ENCODE data around the gene RXRA. TPM values are rescaled to one million over a fixed set of nuclear protein-coding genes. Genes with fewer than 3 reads are reported as not detected.

The RXRA gene
- total and polyA plus RNA-seq, 2 of the 4 experiments (the other 2 are of a cell fraction): 7.5 to 17.9 TPM

DNA sequence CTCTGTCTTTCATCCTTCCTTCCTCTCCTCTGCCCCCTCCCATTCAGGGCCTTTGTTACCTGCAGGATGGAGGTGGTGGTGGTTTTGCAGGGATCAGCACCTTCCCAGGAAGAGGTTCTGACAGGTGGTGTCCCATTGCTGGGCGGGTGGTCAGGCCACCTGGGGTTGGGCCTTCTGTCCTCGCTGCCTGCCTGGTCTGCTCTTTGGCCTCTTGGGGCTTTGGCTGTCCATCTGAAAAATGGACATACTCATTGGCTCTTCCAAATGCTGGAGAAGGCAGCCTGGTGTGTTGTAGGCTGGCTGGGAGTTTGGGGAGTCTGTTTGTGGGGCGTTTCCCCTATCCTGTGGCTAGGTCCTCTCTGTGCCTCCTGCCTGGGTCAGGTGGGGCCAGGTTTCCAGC, 4.3 kb downstream of the RXRA start:
- no peak overlapping the region for H3K9ac ChIP-seq (ENCODE audit: low read depth, low read length)
- no peak overlapping the region for H4K5ac ChIP-seq (ENCODE audit: low read depth, low read length)
- no TSS peak for BruUV-seq (replicated peaks)
- H3K27me3 ChIP-seq (ENCODE audit: control insufficient read depth, insufficient read depth, low read length): no peaks in the 10 kb centered on the region
- POLR2A ChIA-PET (ENCODE audit: unreplicated experiment): interaction anchor here (0.6 kb wide), 1 partner anchor 319 kb away, joined by 4 read pairs; no protein-coding TSS in a partner anchor
- H3K56ac ChIP-seq (ENCODE audit: extremely low read depth, insufficient read depth, low read length): no peak overlapping the region
- no peak overlapping the region for H3K4me2 ChIP-seq (ENCODE audit: low read depth, low read length)
- H3K14ac ChIP-seq (replicated peaks; ENCODE audit: low read depth, low read length): no peak overlapping the region
- no peak overlapping the region for H2BK120ac ChIP-seq (ENCODE audit: low read depth, low read length)
- intact Hi-C loops (cut with micrococcal nuclease) (no loop called here), in situ Hi-C loops (cut with MboI; ENCODE audit: low sequenced_read_pairs) (loop anchor here (5.0 kb wide), 1 partner anchor 97 kb away; no protein-coding TSS in a partner anchor), dilution Hi-C loops (cut with HindIII; ENCODE audit: low sequenced_read_pairs, unreplicated experiment) (no loop called here)
- H3K9me3 ChIP-seq (ENCODE audit: control insufficient read depth, insufficient read depth, low read length): no peaks in the 10 kb centered on the region
- DNase-seq (no peak), ATAC-seq (ENCODE audit: low read depth) (no peak)
- no peak overlapping the region for H3K4ac ChIP-seq (ENCODE audit: low read depth, low read length)
- H3K4me1 ChIP-seq (ENCODE audit: control insufficient read depth, insufficient read depth, low read length): peaks cover 51% of the 10 kb centered on the region
- no peak for TF ChIP-seq BHLHE40 (IDR thresholded peaks at IDR 0.05; ENCODE audit: low read depth, low read length)
- TF ChIP-seq RAD21 (IDR thresholded peaks at IDR 0.05; ENCODE audit: low read length): no peak
- TF ChIP-seq RFX5 (IDR thresholded peaks at IDR 0.05; ENCODE audit: low read depth, low read length): no peak
- TF ChIP-seq, protein P1, sequence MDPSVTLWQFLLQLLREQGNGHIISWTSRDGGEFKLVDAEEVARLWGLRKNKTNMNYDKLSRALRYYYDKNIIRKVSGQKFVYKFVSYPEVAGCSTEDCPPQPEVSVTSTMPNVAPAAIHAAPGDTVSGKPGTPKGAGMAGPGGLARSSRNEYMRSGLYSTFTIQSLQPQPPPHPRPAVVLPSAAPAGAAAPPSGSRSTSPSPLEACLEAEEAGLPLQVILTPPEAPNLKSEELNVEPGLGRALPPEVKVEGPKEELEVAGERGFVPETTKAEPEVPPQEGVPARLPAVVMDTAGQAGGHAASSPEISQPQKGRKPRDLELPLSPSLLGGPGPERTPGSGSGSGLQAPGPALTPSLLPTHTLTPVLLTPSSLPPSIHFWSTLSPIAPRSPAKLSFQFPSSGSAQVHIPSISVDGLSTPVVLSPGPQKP (IDR thresholded peaks at IDR 0.05; ENCODE audit: borderline replicate concordance, low read depth, low read length): no peak
- TF ChIP-seq MXI1 (IDR thresholded peaks at IDR 0.05; ENCODE audit: borderline replicate concordance, low read depth, low read length): no peak
- TF ChIP-seq MAFK (IDR thresholded peaks at IDR 0.05; ENCODE audit: low read depth, low read length): no peak
- no peak for TF ChIP-seq CHD1 (IDR thresholded peaks at IDR 0.05; ENCODE audit: low read depth, low read length)
- TF ChIP-seq, protein P2, sequence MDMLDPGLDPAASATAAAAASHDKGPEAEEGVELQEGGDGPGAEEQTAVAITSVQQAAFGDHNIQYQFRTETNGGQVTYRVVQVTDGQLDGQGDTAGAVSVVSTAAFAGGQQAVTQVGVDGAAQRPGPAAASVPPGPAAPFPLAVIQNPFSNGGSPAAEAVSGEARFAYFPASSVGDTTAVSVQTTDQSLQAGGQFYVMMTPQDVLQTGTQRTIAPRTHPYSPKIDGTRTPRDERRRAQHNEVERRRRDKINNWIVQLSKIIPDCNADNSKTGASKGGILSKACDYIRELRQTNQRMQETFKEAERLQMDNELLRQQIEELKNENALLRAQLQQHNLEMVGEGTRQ (IDR thresholded peaks at IDR 0.05; ENCODE audit: low read depth, low read length): no peak
- no peak for TF ChIP-seq MAZ (IDR thresholded peaks at IDR 0.05; ENCODE audit: borderline replicate concordance, low read depth, low read length)
- TF ChIP-seq POLR2A (IDR thresholded peaks at IDR 0.05; ENCODE audit: low read depth, low read length): no peak
- TF ChIP-seq FOS (IDR thresholded peaks at IDR 0.05; ENCODE audit: low read depth, low read length): no peak
- TF ChIP-seq NFE2L2 (IDR thresholded peaks at IDR 0.05; ENCODE audit: low read depth, low read length): no peak
- no peak for TF ChIP-seq SMC3 (IDR thresholded peaks at IDR 0.05; ENCODE audit: low read depth, low read length)
- no peak for TF ChIP-seq RCOR1 (IDR thresholded peaks at IDR 0.05; ENCODE audit: insufficient replicate concordance, low read length)
- TF ChIP-seq, protein P3, sequence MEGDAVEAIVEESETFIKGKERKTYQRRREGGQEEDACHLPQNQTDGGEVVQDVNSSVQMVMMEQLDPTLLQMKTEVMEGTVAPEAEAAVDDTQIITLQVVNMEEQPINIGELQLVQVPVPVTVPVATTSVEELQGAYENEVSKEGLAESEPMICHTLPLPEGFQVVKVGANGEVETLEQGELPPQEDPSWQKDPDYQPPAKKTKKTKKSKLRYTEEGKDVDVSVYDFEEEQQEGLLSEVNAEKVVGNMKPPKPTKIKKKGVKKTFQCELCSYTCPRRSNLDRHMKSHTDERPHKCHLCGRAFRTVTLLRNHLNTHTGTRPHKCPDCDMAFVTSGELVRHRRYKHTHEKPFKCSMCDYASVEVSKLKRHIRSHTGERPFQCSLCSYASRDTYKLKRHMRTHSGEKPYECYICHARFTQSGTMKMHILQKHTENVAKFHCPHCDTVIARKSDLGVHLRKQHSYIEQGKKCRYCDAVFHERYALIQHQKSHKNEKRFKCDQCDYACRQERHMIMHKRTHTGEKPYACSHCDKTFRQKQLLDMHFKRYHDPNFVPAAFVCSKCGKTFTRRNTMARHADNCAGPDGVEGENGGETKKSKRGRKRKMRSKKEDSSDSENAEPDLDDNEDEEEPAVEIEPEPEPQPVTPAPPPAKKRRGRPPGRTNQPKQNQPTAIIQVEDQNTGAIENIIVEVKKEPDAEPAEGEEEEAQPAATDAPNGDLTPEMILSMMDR (conservative IDR thresholded peaks at IDR 0.05; ENCODE audit: low read depth, low read length): no peak
- no peak for TF ChIP-seq CEBPB (IDR thresholded peaks at IDR 0.05; ENCODE audit: low read depth, low read length)
- H2BK20ac ChIP-seq (ENCODE audit: low read depth, low read length): no peak overlapping the region
- H3K79me1 ChIP-seq (ENCODE audit: low read depth in 1 of 2, low read length in 2 of 2): peaks cover 0 to 84% of the 10 kb centered on the region in 2 experiments; a peak in 3 of 4 replicates
- H2BK5ac ChIP-seq (ENCODE audit: low read depth, low read length, poor library complexity, severe bottlenecking): no peak overlapping the region
- H3K36me3 ChIP-seq (ENCODE audit: control insufficient read depth, insufficient read depth, low read length): no peaks in the 10 kb centered on the region
- H2BK15ac ChIP-seq (ENCODE audit: low read depth, low read length): no peak overlapping the region
- no peak overlapping the region for H3K23ac ChIP-seq (ENCODE audit: low read depth, low read length)
- no CpG with 5 or more reads among the region's 3 CpGs for WGBS, 2 experiments (ENCODE audit: extremely low coverage in 2 of 2, insufficient read length in 1 of 2)
- peaks cover 87% of the 10 kb centered on the region for H4K20me1 ChIP-seq (ENCODE audit: insufficient read depth, low read length)
- H4K8ac ChIP-seq (ENCODE audit: low read depth in 2 of 2, low read length in 2 of 2): no peak overlapping the region
- H2AFZ ChIP-seq (replicated peaks; ENCODE audit: low read length, poor library complexity): no peak overlapping the region
- H3K9me1 ChIP-seq (ENCODE audit: insufficient read depth, low read length): peaks cover 32% of the 10 kb centered on the region
- CTCF ChIA-PET: no interaction called here
- H3K18ac ChIP-seq (ENCODE audit: low read depth, low read length): no peak overlapping the region
- no peak overlapping the region for H3K27ac ChIP-seq (ENCODE audit: insufficient read depth, low read length)
- H3K4me3 ChIP-seq (ENCODE audit: insufficient read depth, low read depth, low read length): no peak overlapping the region
- no peak overlapping the region for H2AK9ac ChIP-seq (replicated peaks; ENCODE audit: low read depth, low read length, poor library complexity)
- no peak overlapping the region for H4K91ac ChIP-seq (ENCODE audit: insufficient read depth, low read depth, low read length)
- no peak overlapping the region for H2AK5ac ChIP-seq (ENCODE audit: low read depth, low read length)
